Stimulated activated CD4-positive, alpha-beta T cell treated with anti-CD3 and anti-CD28 coated beads, TNF-alpha, amount 100 ng/mL, for 4 hours (primary cell): ENCODE results near the gene VTA1.
A peak's percentile ranks its signal among the peaks of the same experiment; 100 is the strongest.
"Not testable (repeated sequence)": the region's sequence is repeated elsewhere in the genome, so short reads cannot be mapped to it uniquely, and the experiment has no call there.

Experiments used
- DNase-seq, 3 experiments: peaks; one replicate each; pipeline ENCODE4 v3.0.0-alpha.2; 2020; ENCODE audit warnings: low read depth in 3 of 3

Gene VTA1

GRCh38 chr6:142171351-142171750 lies 24.3 kb downstream of the VTA1 start:
- DNase-seq, result no peak

DNA sequence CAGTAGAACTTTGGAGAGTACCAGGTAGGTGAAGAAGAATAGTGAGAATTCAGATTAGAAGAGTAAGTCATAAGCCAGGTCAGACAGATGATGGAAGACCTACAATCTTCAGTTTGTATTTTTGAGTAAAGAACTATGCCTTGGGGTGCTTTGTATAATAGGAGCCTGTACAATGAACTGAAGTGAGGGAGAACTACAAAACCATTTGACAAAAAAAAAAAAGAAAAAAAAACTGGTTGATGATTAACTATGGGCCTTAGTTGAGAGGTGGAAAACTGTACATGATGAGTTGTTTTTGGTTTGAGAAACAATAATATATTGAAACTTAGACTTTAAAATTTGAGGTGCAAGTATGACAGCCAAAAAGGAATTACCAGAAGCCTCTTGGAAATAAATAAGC lies 25.7 kb downstream of the VTA1 start:
- no peak for DNase-seq

GRCh38 chr6:142173980-142174379 lies 26.9 kb downstream of the VTA1 start:
- no peak for DNase-seq

DNA sequence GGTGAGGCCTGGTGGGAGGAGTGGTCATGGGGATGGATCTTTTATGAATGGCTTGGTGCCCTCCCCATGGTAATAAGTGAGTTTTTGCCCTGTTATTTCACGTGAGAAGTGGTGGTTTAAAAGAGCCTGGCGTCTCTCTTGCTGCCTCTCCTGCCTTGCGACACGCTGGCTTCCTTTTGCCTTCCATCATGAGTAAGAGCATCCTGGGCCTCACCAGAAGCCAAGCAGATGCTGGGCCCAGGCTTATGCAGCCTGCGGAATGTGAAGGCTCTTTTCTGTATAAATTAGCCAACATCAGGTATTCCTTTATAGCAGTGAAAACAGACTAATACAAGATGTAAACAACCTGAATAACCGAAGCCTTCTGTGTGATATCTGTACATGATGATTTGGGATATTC lies 27.6 kb downstream of the VTA1 start:
- DNase-seq, result no peak

DNA sequence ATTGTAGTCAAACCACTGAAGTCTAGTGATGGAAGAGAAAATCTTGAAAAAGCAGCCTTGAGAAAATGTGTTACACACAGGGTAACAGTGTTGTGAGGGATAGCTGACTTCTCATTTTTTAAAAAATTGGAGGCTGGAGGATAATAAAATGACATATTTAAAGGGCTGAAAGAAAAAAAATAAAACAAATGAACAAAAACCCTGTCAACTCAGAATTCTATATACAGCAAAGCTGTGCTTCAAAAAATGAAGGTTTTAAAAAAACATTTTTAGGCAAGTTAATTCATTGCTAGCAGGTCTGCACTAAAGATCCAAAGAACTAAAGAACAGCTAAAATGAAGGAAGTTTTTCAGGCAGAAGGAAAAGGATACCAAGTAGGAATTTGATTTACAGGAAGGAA lies 31.1 kb downstream of the VTA1 start:
- no peak for DNase-seq

DNA sequence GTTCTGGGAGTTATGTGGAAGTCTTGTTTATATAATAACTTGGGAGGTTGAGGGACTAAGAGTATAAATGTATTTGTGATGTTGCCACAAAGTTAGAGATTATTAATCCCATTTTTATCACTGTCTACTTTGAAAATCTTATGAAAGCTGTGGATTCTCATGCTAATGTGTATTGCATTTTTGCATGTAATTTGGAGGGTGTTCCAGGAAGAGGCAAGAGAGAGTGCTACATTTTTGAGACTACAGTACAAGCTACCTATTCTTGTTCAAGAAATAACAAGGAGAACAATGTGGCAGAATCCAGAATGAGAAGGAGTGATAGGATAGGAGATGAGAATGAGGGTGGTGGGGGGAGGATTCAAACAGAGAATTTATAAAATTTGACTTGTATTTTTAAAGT lies 34.9 kb downstream of the VTA1 start:
- no peak for DNase-seq

DNA sequence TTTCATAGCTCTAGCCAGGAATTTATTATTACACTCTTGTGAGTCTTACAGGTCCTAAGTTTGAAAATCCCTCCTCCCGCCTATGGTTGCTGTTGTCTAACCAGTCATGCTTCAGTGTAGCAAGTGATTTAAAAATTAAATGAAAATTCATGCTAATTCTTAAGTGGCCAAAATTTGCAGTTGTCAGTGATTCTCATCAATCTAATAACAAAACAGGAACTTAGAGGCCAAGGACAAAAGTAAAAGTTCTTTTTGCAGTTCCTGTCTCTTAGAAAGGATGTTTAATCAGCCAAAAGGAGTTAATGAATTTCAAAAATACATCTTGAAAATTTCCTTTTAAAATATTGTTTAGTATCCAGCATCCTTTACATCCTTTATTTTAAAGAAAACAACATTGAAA lies 36.3 kb downstream of the VTA1 start:
- DNase-seq, result no peak

- DNase-seq, result no peak
Observed at GRCh38 chr6:142184307-142184706, 37.2 kb downstream of the VTA1 start.

GRCh38 chr6:142185641-142186040 lies 38.6 kb downstream of the VTA1 start:
- no peak for DNase-seq

DNA sequence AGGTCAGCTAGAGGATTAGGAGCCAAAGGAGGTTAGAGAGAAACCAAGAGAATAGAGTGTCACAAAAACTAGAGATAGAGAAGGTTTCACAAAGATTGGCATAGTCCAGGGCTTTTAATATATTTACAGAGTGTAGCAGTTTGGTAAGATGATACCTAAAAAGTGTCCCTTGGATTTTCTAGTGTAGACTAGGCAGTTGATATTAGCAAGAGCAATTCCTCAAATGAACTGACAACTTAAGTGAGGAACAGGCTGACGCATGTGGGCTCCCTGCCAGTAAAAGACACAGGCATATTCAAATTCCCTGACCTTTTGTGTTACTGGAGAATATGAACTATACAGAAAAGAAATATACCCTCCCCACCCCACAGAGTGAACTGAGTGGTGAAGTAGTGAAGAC lies 40.1 kb downstream of the VTA1 start:
- no peak for DNase-seq

DNA sequence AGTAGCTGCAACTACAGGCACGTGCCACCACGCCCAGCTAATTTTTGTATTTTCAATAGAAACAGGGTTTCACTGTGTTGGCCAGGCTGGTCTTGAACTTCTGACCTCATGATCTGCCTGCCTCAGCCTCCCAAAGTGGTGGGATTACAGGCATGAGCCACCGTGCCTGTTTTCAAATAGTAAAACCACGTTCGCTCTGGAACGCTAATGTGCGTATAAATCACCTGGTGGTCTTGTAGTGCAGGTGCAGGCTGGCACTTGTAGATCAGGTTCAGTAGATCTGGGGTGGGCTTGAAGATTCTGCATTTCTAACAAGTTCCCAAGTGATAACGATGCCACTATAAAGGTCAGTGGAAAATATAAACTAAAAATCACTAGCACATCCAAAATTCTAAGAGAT lies 41.3 kb downstream of the VTA1 start:
- DNase-seq, result not testable (repeated sequence)

DNA sequence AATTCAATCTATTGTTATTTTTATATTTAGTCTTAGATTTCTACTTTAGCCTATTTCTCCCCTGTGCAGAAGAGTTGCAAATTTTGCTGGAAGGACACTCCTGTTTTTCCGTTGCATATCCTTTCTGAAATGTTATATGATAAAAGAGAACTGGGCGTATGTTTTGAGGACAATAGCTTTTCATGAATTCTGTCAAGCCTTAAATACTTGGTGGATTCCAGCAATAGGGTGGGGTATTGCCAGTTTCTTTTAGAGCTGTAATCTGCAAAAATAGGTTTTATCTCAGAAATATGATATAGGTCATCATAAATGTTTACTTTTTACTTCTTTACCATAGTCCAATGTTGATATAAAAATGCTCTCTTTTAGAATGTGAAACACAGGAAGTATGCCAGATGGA lies 42.0 kb downstream of the VTA1 start:
- no peak for DNase-seq

GRCh38 chr6:142192343-142192742 lies 45.3 kb downstream of the VTA1 start:
- no peak for DNase-seq

- no peak for DNase-seq
Observed at GRCh38 chr6:142193621-142194020, 46.6 kb downstream of the VTA1 start.

- DNase-seq, result no peak
Observed at GRCh38 chr6:142195862-142196541, 48.9 kb downstream of the VTA1 start.

- no peak for DNase-seq
Observed at GRCh38 chr6:142200846-142201628, 54.0 kb downstream of the VTA1 start.

GRCh38 chr6:142207265-142207877 lies 60.3 kb downstream of the VTA1 start:
- peak in 1 of 3 experiments; percentile 14 for DNase-seq

GRCh38 chr6:142210606-142211005 lies 63.5 kb downstream of the VTA1 start:
- DNase-seq, result no peak

GRCh38 chr6:142213402-142213801 lies 66.3 kb downstream of the VTA1 start:
- no peak for DNase-seq

- DNase-seq, result no peak
Observed at GRCh38 chr6:142218446-142218845, 71.4 kb downstream of the VTA1 start.

DNA sequence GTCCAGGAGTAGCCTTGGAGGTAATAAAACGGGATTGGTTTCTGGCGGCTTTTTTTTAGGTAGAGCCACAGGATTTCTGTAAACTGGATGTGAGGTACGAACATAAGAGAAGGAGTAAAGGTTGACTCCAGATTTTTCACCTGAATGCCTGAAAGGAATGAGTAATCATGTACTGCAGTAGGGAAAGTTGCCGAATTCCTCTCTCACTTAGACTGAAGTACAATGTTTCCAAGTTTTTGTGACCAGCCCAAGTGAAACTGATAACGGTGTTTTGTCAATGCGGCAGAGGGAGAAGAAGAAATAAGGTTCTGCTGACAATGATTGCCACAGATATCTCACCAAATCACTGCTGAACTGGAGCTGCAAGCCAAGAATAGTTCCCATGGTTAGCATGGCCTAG lies 75.0 kb downstream of the VTA1 start:
- no peak for DNase-seq

DNA sequence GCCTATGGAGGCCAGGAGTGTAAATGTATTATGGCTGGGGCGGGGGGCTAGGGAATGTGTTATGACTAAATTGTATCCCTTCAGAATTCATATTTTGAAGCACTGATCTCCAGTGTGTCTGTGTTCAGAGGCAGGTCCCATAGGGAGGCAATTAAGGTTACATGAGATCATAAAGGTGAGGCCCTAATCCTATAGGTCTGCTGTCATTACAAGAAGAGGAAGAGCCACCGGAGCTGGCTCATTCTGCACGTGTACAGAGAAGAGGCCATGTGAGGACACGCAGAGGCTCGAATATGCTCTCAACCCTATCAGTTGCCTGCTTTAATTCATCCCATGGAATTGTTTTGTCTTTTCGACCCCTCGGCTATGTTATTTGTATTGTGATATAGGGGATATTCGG lies 76.9 kb downstream of the VTA1 start:
- no peak for DNase-seq

DNA sequence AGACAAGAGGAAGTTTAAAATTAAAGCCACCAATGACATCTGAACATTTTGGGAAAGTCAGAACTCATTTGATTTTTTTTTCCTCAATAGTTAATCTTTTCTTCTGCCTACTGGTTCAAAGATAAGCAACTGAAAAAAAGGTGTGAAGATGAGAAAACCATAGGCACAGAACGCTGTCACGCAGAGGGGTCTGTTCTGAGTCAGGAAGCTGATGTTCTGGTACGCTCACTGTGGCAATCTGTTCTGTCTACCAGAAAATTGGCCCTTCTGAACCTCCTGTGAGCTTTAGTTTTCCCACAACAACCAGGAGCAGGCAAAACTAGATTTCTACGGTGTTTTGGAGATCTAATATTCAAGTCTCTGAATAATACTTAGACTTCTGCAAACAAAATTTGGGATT lies 78.1 kb downstream of the VTA1 start:
- DNase-seq, result no peak
